Lower leg skin (tissue), 4 donors: ENCODE data around the gene VAMP8. TPM values are rescaled to one million over a fixed set of nuclear protein-coding genes. Genes with fewer than 3 reads are reported as not detected.
"Not testable (repeated sequence)": the region's sequence is repeated elsewhere in the genome, so short reads cannot be mapped to it uniquely, and the experiment has no call there.

ENCODE experiments used
- DNase-seq, 2 donors: peaks; one replicate each; pipeline ENCODE4 v3.0.0-alpha.2; 2019; ENCODE audit warnings: low spot score in 2 of 2
- H3K4me3 ChIP-seq: fragments of 200-600 bp; sonication (generic); 2 replicates; pipeline ENCODE4 v1.5.1; 2017; ENCODE audit warnings: mild to moderate bottlenecking, low read depth; ENCODE audit not compliant: poor library complexity, severe bottlenecking
- CTCF ChIP-seq, 3 donors: fragments of 450-650 bp; IDR thresholded peaks; one replicate each; pipeline ENCODE4 v1.5.1; 2016; ENCODE audit warnings: antibody characterized with exemption in 3 of 3, mild to moderate bottlenecking in 3 of 3, moderate library complexity in 2 of 3
- POLR2A ChIP-seq, 2 donors: fragments of 450-650 bp; IDR thresholded peaks; one replicate each; pipeline ENCODE4 v1.6.1; 2016 to 2017; ENCODE audit warnings: antibody characterized with exemption in 2 of 2, mild to moderate bottlenecking in 1 of 2, moderate library complexity in 1 of 2
- WGBS, 2 donors: methylation state at CpG; one replicate each; pipeline ENCODE4 v1.1.5; 2018; 5-methylcytosine and 5-hydroxymethylcytosine counted together
- intact Hi-C: fragments of 100-400 bp; cut with DNase I; formaldehyde crosslinking; loops from one replicate; pipeline ENCODE4 v1.15.0; 2023; ENCODE audit warnings: low total_unique reads
- total RNA-seq, 4 donors: library from RNA; depleted of rRNA; stranded (reverse); fragments of >200 nt; gene quantifications; one replicate each; pipeline ENCODE4 v1.1.0, GENCODE V29; 2016

The VAMP8 gene
- total RNA-seq, 4 donors from 2014 or later = 88.3 to 207 (median 113) TPM

GRCh38 chr2:85539361-85540132 lies 37.8 kb upstream of the VAMP8 start:
- intact Hi-C loops = no loop called here
- peak; percentile 73 to 94 for DNase-seq
- 0 to 1% methylated on average over 42 to 52 of the region's 67 CpGs for WGBS, 2 donors
- no peak for TF ChIP-seq CTCF (IDR thresholded peaks at IDR 0.05)
- no peak for TF ChIP-seq POLR2A (IDR thresholded peaks at IDR 0.05)
- peak overlapping the region; percentile 88 for H3K4me3 ChIP-seq

- intact Hi-C loops = no loop called here
- DNase-seq = no peak
- peak overlapping the region; percentile 88 for H3K4me3 ChIP-seq
- TF ChIP-seq POLR2A (IDR thresholded peaks at IDR 0.05) (no peak), CTCF (IDR thresholded peaks at IDR 0.05) (no peak)
- 5 to 6% methylated on average over 11 of the region's 11 CpGs for WGBS, 2 donors
These were observed 37.2 kb upstream of the VAMP8 start for GRCh38 chr2:85540133-85540648.

GRCh38 chr2:85541262-85541661 lies 36.1 kb upstream of the VAMP8 start:
- intact Hi-C loops = no loop called here
- TF ChIP-seq CTCF (IDR thresholded peaks at IDR 0.05) (no peak), POLR2A (IDR thresholded peaks at IDR 0.05) (no peak)

DNA sequence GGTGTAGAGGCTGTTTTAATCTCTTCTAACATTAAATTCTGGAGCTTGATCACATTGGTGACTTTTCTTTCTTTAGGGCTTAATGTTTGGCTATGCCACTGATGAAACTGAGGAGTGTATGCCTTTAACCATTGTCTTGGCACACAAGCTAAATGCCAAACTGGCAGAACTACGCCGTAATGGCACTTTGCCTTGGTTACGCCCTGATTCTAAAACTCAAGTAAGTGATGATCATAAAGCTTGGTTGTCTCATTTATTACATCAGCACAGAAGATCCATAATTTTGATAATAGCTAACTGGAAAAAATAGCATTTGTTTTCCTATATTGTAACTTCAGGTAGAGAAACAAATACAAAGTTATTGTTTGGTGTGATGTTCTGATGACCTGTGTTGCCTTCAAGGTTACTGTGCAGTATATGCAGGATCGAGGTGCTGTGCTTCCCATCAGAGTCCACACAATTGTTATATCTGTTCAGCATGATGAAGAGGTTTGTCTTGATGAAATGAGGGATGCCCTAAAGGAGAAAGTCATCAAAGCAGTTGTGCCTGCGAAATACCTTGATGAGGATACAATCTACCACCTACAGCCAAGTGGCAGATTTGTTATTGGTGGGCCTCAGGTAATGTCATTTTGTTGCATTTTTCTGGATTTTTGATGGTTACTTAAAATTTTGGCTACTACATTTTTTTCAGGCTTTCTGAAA lies 35.5 kb upstream of the VAMP8 start:
- peak in 1 of 2 donors; percentile 70 for DNase-seq
- intact Hi-C loops = no loop called here
- TF ChIP-seq CTCF (IDR thresholded peaks at IDR 0.05) = no peak
- TF ChIP-seq POLR2A (IDR thresholded peaks at IDR 0.05) = no peak
- 33% methylated on average over 5 of the region's 5 CpGs for WGBS, 2 donors
- no peak overlapping the region for H3K4me3 ChIP-seq

More at GRCh38 chr2:85541262-85541661, 36.1 kb upstream of the VAMP8 start:
- WGBS, 2 donors = 25 to 33% methylated on average over 4 of the region's 4 CpGs
- no peak for DNase-seq
- no peak overlapping the region for H3K4me3 ChIP-seq

DNA sequence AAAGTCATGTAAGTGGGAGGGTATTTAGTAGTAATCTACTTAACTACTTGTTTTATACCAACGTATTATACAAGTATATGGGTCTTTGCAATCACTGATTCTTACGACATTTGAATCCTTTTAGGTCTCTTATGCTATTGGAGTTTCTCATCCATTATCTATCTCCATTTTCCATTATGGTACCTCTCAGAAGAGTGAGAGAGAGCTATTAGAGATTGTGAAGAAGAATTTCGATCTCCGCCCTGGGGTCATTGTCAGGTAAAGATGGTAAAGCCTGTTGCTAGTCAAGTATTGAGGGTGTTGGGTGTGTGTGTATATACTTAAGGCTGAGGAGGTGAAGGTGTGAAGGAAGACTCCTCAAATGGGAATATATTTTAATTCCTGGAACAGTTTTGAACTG lies 34.6 kb upstream of the VAMP8 start:
- DNase-seq = no peak
- WGBS, 2 donors = 67 to 71% methylated on average over 4 of the region's 4 CpGs
- intact Hi-C loops = no loop called here
- no peak for TF ChIP-seq POLR2A (IDR thresholded peaks at IDR 0.05)
- no peak for TF ChIP-seq CTCF (IDR thresholded peaks at IDR 0.05)
- H3K4me3 ChIP-seq = no peak overlapping the region

- intact Hi-C loops, DNase-seq, H3K4me3 ChIP-seq: not testable (repeated sequence)
- 60 to 68% methylated on average over 3 of the region's 3 CpGs for WGBS, 2 donors
These were observed 33.1 kb upstream of the VAMP8 start for GRCh38 chr2:85544254-85544691.

GRCh38 chr2:85544915-85545779 lies 32.2 kb upstream of the VAMP8 start:
- intact Hi-C loops, H3K4me3 ChIP-seq, DNase-seq: not testable (repeated sequence)
- 72 to 78% methylated on average over 5 of the region's 5 CpGs for WGBS, 2 donors
